HFF-Myc (cell line): ENCODE results near the gene TMEM59.
"Not testable (repeated sequence)": the region's sequence is repeated elsewhere in the genome, so short reads cannot be mapped to it uniquely, and the experiment has no call there.

Source experiments
- DNase-seq: peaks from one replicate; pipeline ENCODE4 v3.0.0-alpha.2; 2011; ENCODE audit warnings: low read depth; ENCODE audit errors: extremely low read depth
- H3K4me3 ChIP-seq: replicated peaks from 2 replicates; pipeline ENCODE4 v1.5.1; 2011; ENCODE audit warnings: low read depth, mild to moderate bottlenecking, control low read depth, low read length
- CTCF ChIP-seq: IDR thresholded peaks from 2 replicates; pipeline ENCODE4 v1.5.1; 2012; ENCODE audit warnings: mild to moderate bottlenecking, low read depth, low read length, control low read depth; ENCODE audit errors: missing control alignments

TMEM59 gene

GRCh38 chr1:54053745-54054437, 887 bp upstream of the TMEM59 start:
- TF ChIP-seq CTCF, result no peak
- peak overlapping the region; percentile 98 for H3K4me3 ChIP-seq
- no peak for DNase-seq

DNA sequence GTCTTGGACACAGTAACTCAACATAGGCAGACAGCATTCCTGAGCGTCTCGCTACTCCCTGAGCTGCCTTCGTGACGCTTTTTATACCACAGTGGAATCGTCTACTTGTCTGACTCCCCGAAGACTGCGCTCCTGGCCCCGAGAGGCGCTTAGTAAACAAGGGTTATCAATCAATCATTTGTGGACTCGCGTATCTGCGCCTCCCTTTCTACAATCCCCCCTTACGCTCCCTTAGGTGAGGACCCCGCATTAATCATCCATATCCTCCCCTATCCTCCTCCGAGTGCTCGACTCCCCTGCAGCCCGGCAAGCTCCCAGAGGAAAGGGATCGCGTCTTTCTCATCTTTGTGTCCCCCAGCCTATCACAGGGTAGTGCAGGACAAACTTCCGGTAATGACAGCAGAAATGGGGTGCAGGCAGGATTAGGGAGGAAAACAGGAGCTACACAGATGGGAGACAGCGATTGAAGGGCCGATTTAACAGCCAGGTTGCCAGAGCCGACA, 522 bp downstream of the TMEM59 start:
- H3K4me3 ChIP-seq, result peak overlapping the region; percentile 98
- DNase-seq, result no peak
- TF ChIP-seq CTCF, result no peak

GRCh38 chr1:54051933-54052430, 1.0 kb downstream of the TMEM59 start:
- DNase-seq, result no peak
- TF ChIP-seq CTCF, result no peak
- peak overlapping the region; percentile 98 for H3K4me3 ChIP-seq

GRCh38 chr1:54050435-54050834, 2.6 kb downstream of the TMEM59 start:
- DNase-seq, result not testable (repeated sequence)

DNA sequence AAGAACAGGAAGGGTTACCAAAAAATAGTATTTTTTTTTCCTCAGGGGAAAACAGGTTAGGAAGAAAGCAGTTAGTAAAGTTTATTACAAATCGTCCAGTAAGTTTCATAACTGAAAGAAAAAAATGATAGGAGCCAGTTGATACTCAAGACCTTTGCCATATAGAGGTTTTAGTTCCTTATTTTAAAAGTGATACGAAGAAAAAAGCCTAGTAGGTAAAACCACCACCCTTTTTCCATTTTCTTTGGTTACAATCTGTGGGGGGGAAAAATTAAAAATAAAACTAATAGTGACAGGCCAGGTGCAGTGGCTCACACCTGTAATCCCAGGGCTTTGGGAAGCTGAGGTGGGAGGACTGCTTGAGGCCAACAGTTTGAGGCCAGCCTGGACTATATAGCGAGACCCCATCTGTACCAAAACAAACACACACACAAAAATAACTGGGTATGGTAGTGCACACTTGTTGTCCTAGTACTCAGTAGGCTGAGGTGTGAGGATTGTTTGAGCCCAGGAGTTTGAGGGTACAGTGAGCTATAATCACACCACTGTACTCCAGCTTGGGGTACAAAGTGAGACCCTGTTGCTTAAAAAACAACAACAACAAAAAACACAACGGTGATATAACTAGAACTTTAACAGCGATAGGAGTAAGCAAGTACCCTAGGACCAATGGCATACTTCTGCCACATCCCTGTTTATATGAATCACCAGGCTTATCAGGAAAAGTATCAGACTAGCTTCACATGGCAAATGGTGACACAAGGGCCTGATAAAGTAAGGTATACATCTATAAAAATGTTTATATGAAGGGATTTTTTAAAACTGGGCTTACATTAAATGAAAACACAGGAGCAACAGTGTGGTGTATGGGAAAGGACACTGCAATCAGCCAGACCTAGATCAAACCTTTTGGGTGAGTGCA, 5.4 kb downstream of the TMEM59 start:
- no peak for DNase-seq

More at GRCh38 chr1:54050435-54050834, 2.6 kb downstream of the TMEM59 start:
- H3K4me3 ChIP-seq, result not testable (repeated sequence)

DNA sequence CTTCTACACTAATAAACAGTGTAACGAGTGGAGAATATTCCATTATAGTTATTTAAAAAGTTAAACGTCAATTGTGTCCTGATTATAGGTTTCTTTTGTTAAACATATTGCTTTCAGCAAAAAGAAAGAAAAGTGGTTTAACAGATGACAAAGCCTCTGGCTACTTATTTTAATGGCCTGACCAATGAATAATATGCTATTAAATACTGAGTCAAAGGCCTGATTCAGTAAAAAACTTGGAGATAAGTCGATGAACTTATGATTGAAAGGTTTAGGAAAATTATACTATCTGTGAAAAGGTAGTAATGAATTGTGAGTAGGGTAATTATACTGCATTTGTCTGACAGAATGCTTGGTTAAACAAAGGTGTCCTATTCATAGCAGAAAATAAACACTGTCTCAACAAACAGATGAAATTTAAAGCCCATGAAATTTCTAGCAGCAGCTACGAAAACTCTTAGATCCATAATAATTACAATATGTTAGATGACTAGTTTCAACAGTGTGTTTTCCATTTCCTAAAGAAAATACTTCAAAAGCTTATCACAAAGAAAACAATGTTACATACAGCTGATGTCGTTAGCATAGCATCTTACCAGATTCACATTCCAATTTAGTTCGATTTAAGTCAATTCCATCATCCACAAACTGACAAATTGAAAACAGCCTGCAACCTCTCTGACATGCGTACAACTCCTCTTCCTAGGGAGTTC, 6.2 kb downstream of the TMEM59 start:
- H3K4me3 ChIP-seq, result no peak overlapping the region
- no peak for DNase-seq
- TF ChIP-seq CTCF, result no peak

More for the DNA sequence above, 5.4 kb downstream of the TMEM59 start:
- TF ChIP-seq CTCF, result no peak
- H3K4me3 ChIP-seq, result no peak overlapping the region
